Heart left ventricle (tissue), 16 donors: ENCODE measurements around the gene TUBB2B. TPM values are rescaled to one million over a fixed set of nuclear protein-coding genes. Genes with fewer than 3 reads are reported as not detected.
"Not testable (repeated sequence)": the region's sequence is repeated elsewhere in the genome, so short reads cannot be mapped to it uniquely, and the experiment has no call there.

Source experiments
- ATAC-seq, 4 donors: fragments of 200-7000 bp; cut with Tn5 transposase; one replicate each; pipeline ENCODE4 v1.9.1; 2020 to 2022; ENCODE audit warnings: moderate library complexity in 4 of 4, mild to moderate bottlenecking in 3 of 4, moderate number of reproducible peaks in 1 of 4
- DNase-seq, 5 donors: peaks; one replicate each; pipeline ENCODE4 v3.0.0-alpha.2; 2020
- H3K27ac ChIP-seq, 12 donors: fragments of 200-600 bp; sonication (generic) in 4 of 12; one replicate each; pipeline versions ENCODE4 v1.5.0 to v1.8.0; 2016 to 2022; ENCODE audit warnings: mild to moderate bottlenecking in 2 of 12
- H3K27me3 ChIP-seq, 9 donors: fragments of 200-600 bp; sonication (generic) in 2 of 9; one replicate each; pipeline versions ENCODE4 v1.5.1 to v1.8.0; 2016 to 2022; ENCODE audit warnings: mild to moderate bottlenecking in 3 of 9
- H3K36me3 ChIP-seq, 9 donors: fragments of 200-600 bp; sonication (generic) in 2 of 9; one replicate each; pipeline versions ENCODE4 v1.5.0 to v1.8.0; 2018 to 2022; ENCODE audit warnings: mild to moderate bottlenecking in 2 of 9
- H3K4me1 ChIP-seq, 12 donors: fragments of 200-600 bp; sonication (generic) in 4 of 12; one replicate each; pipeline versions ENCODE4 v1.5.0 to v1.8.0; 2016 to 2022; ENCODE audit warnings: mild to moderate bottlenecking in 3 of 12
- H3K4me3 ChIP-seq, 12 donors: fragments of 200-600 bp; sonication (generic) in 4 of 12; one replicate each; pipeline versions ENCODE4 v1.5.0 to v1.8.0; 2017 to 2022; ENCODE audit warnings: mild to moderate bottlenecking in 9 of 12, moderate library complexity in 4 of 12
- H3K9me3 ChIP-seq, 12 donors: fragments of 200-600 bp; sonication (generic) in 4 of 12; one replicate each; pipeline versions ENCODE4 v1.5.0 to v1.8.0; 2016 to 2022; ENCODE audit warnings: mild to moderate bottlenecking in 1 of 12
- CTCF ChIP-seq, 12 donors: fragments of 200-600 bp; sonication (generic) in 4 of 12; IDR thresholded peaks; one replicate each; pipeline versions ENCODE4 v1.5.0 to v1.8.0; 2018 to 2022; ENCODE audit warnings: antibody characterized with exemption in 12 of 12, mild to moderate bottlenecking in 5 of 12
- POLR2A ChIP-seq, 2 donors: fragments of 450-650 bp; IDR thresholded peaks; one replicate each; pipeline ENCODE4 v1.6.1; 2017; ENCODE audit warnings: antibody characterized with exemption in 2 of 2, mild to moderate bottlenecking in 2 of 2, moderate library complexity in 2 of 2
- WGBS, 4 donors: extraction: QIAGEN DNeasy Blood & Tissue Kit in 2 of 4; methylation state at CpG; one replicate each; pipeline versions ENCODE4 v1.1.5 to v1.1.7; 2013 to 2018; 5-methylcytosine and 5-hydroxymethylcytosine counted together
- intact Hi-C, 10 donors: fragments of 100-400 bp; cut with DNase I; formaldehyde crosslinking; loops; one replicate each; pipeline versions ENCODE4 v1.11.1 to v1.14.2; 2022
- polyA plus RNA-seq, 2 donors: library from polyadenylated mRNA; stranded (reverse); fragments of 200-250 nt; gene quantifications; one replicate each; pipeline ENCODE4 v1.2.3, GENCODE V29; 2013
- total RNA-seq, 9 donors: library from RNA; depleted of rRNA in 2 of 9; stranded (reverse); fragments of >200 nt in 2 of 9; fragmentation: NEBNext Ultra II Directional in 3 of 9; extraction: Animal tissue kit (Norgen Biotek cat#: 25700) in 3 of 9; gene quantifications; one replicate each; pipeline versions ENCODE4 v1.1.0 to v1.2.4, GENCODE V29; 2016 to 2023
- donor health status: ischemic (EF 13 %, LVEDD 7.1; RV severe dilation, severe dysfunction).
- donor health status: healthy with polysubstance abuse.
- donor health status: DM: no; HTN: yes; CAD: no.
- donor health status: DM: no; HTN: no; CAD: no.
- donor health status: ischemic (EF 25% LVEDD 6.9; RV normal size, moderate dysfunction).
- donor health status: ischemic (EF 25% LVEDD 5.7; RV mildly dilated, moderate dysfunction).
- donor health status: healthy.
- donor health status: DM: yes; HTN: yes; CAD: no.
- donor health status: ischemic (EF 35%, LVEDD 5.7; RV mildly dilated, moderate dysfunction).
- donor health status: nonischemic (EF 11% LVEDD 7.7; RV severe dilation, severe dysfunction).
- donor health status: DM: yes; HTN: yes; CAD: no.
- donor health status: PGD.
- donor health status: ischemic (EF 29% LVEDD 5.4; RV normal size, mild dysfunction).
- donor health status: nonischemic (EF 23%, LVEDD 6.1; RV moderate dilation, normal function).

TUBB2B gene
- total and polyA plus RNA-seq, 11 donors = 0.90 to 3.4 (median 1.5) TPM

- ATAC-seq (no peak), DNase-seq (no peak)
- Histone ChIP-seq H3K9me3 (no peaks in the 10 kb centered on the region), H3K4me1 (peaks cover 0 to 10% (median 0%) of the 10 kb centered on the region in 12 donors), H3K27ac (no peak overlapping the region), H3K27me3 (no peaks in the 10 kb centered on the region), H3K36me3 (no peaks in the 10 kb centered on the region), H3K4me3 (no peak overlapping the region)
- intact Hi-C loops = no loop called here
- TF ChIP-seq POLR2A (IDR thresholded peaks at IDR 0.05) = no peak
- TF ChIP-seq CTCF (IDR thresholded peaks at IDR 0.05) = no peak
- 87 to 89% (median 87%) methylated on average over 21 to 23 of the region's 23 CpGs for WGBS, 4 donors
Observed at GRCh38 chr6:3193102-3193849, 34.2 kb downstream of the TUBB2B start.

GRCh38 chr6:3190779-3191178 lies 36.7 kb downstream of the TUBB2B start:
- Histone ChIP-seq H3K4me3 (no peak overlapping the region), H3K27me3 (no peaks in the 10 kb centered on the region), H3K4me1 (peaks cover 0 to 10% (median 0%) of the 10 kb centered on the region in 12 donors), H3K9me3 (no peaks in the 10 kb centered on the region), H3K36me3 (no peaks in the 10 kb centered on the region), H3K27ac (no peak overlapping the region)
- TF ChIP-seq CTCF (IDR thresholded peaks at IDR 0.05) = no peak
- WGBS, 4 donors = 85 to 98% (median 90%) methylated on average over 5 of the region's 5 CpGs
- intact Hi-C loops = no loop called here
- no peak for ATAC-seq
- no peak for DNase-seq

- no peak for TF ChIP-seq POLR2A (IDR thresholded peaks at IDR 0.05)
- no peak for TF ChIP-seq CTCF (IDR thresholded peaks at IDR 0.05)
- Histone ChIP-seq H3K27ac (no peak overlapping the region), H3K36me3 (no peaks in the 10 kb centered on the region), H3K4me1 (peaks cover 0 to 6% (median 0%) of the 10 kb centered on the region in 12 donors), H3K4me3 (no peak overlapping the region), H3K9me3 (no peaks in the 10 kb centered on the region), H3K27me3 (no peaks in the 10 kb centered on the region)
- intact Hi-C loops = no loop called here
- ATAC-seq (no peak), DNase-seq (no peak)
- WGBS, 4 donors = 76 to 90% (median 88%) methylated on average over 4 of the region's 4 CpGs
Observed at GRCh38 chr6:3190056-3190455, 37.4 kb downstream of the TUBB2B start.

GRCh38 chr6:3189192-3189591 lies 38.3 kb downstream of the TUBB2B start:
- H3K27me3 ChIP-seq, DNase-seq, intact Hi-C loops, ATAC-seq, H3K4me3 ChIP-seq, H3K36me3 ChIP-seq, H3K4me1 ChIP-seq, H3K9me3 ChIP-seq, H3K27ac ChIP-seq: not testable (repeated sequence)
- 95 to 99% (median 96%) methylated on average over 6 to 10 of the region's 10 CpGs for WGBS, 4 donors

- no peak for TF ChIP-seq CTCF (IDR thresholded peaks at IDR 0.05)
- no peak for TF ChIP-seq POLR2A (IDR thresholded peaks at IDR 0.05)
- no peak overlapping the region for H3K27ac ChIP-seq
- H3K36me3 ChIP-seq = no peaks in the 10 kb centered on the region
- ATAC-seq (no peak), DNase-seq (no peak)
- no peaks in the 10 kb centered on the region for H3K4me1 ChIP-seq
- WGBS, 4 donors = 82 to 91% (median 88%) methylated on average over 7 of the region's 7 CpGs
- no peaks in the 10 kb centered on the region for H3K27me3 ChIP-seq
- intact Hi-C loops = no loop called here
- no peak overlapping the region for H3K4me3 ChIP-seq
- H3K9me3 ChIP-seq = no peaks in the 10 kb centered on the region
Observed at GRCh38 chr6:3188262-3188661, 39.2 kb downstream of the TUBB2B start.
